Mucosa of rectum (tissue), 2 donors: ENCODE measurements around the gene HPSE2.

Experiments
- H3K27ac ChIP-seq, 2 donors: one replicate each; pipeline ENCODE4 v1.7.0; 2013; ENCODE audit warnings: inconsistent platforms in 2 of 2, low read depth in 2 of 2, low read length in 2 of 2
- H3K27me3 ChIP-seq, 2 donors: one replicate each; pipeline ENCODE4 v1.7.0; 2013; ENCODE audit warnings: low read length in 2 of 2; ENCODE audit not compliant: control insufficient read depth in 2 of 2, insufficient read depth in 2 of 2
- H3K36me3 ChIP-seq, 2 donors: one replicate each; pipeline ENCODE4 v1.7.0; 2013; ENCODE audit warnings: low read length in 2 of 2; ENCODE audit not compliant: control insufficient read depth in 2 of 2, insufficient read depth in 2 of 2
- H3K4me1 ChIP-seq, 2 donors: one replicate each; pipeline ENCODE4 v1.7.0; 2013; ENCODE audit warnings: low read length in 2 of 2, mild to moderate bottlenecking in 1 of 2; ENCODE audit not compliant: control insufficient read depth in 2 of 2, insufficient read depth in 2 of 2
- H3K4me3 ChIP-seq, 2 donors: one replicate each; pipeline ENCODE4 v1.7.0; 2013; ENCODE audit warnings: low read length in 2 of 2
- H3K9ac ChIP-seq, 2 donors: one replicate each; pipeline ENCODE4 v1.7.0; 2013; ENCODE audit warnings: low read length in 2 of 2, low read depth in 1 of 2, mild to moderate bottlenecking in 1 of 2
- H3K9me3 ChIP-seq, 2 donors: one replicate each; pipeline ENCODE4 v1.7.0; 2013; ENCODE audit warnings: low read length in 2 of 2; ENCODE audit not compliant: control insufficient read depth in 2 of 2
- donor health status: healthy.
- donor health status: Normal muscosa, but diverticular disease.

The HPSE2 gene

GRCh38 chr10:98620503-98620902, 615.1 kb downstream of the HPSE2 start:
- no peaks in the 10 kb centered on the region for H3K27me3 ChIP-seq
- H3K4me3 ChIP-seq = no peak overlapping the region
- peaks cover 0 to 3% of the 10 kb centered on the region in 2 donors for H3K4me1 ChIP-seq
- H3K9me3 ChIP-seq = no peaks in the 10 kb centered on the region
- no peak overlapping the region for H3K27ac ChIP-seq
- no peak overlapping the region for H3K9ac ChIP-seq
- no peaks in the 10 kb centered on the region for H3K36me3 ChIP-seq

- H3K36me3 ChIP-seq = no peaks in the 10 kb centered on the region
- no peak overlapping the region for H3K9ac ChIP-seq
- H3K9me3 ChIP-seq = no peaks in the 10 kb centered on the region
- no peaks in the 10 kb centered on the region for H3K27me3 ChIP-seq
- H3K4me1 ChIP-seq = peaks cover 0 to 3% of the 10 kb centered on the region in 2 donors
- no peak overlapping the region for H3K27ac ChIP-seq
- H3K4me3 ChIP-seq = no peak overlapping the region
Measured at GRCh38 chr10:98619446-98619845, 616.2 kb downstream of the HPSE2 start.

GRCh38 chr10:98617906-98618520, 617.6 kb downstream of the HPSE2 start:
- peaks cover 0 to 3% of the 10 kb centered on the region in 2 donors for H3K4me1 ChIP-seq
- H3K36me3 ChIP-seq = no peaks in the 10 kb centered on the region

GRCh38 chr10:98613446-98613845, 622.2 kb downstream of the HPSE2 start:
- Histone ChIP-seq H3K9me3 (no peaks in the 10 kb centered on the region), H3K36me3 (no peaks in the 10 kb centered on the region), H3K27me3 (no peaks in the 10 kb centered on the region), H3K4me3 (no peak overlapping the region), H3K27ac (no peak overlapping the region), H3K4me1 (peaks cover 0 to 3% of the 10 kb centered on the region in 2 donors), H3K9ac (no peak overlapping the region)

More at GRCh38 chr10:98617906-98618520, 617.6 kb downstream of the HPSE2 start:
- no peaks in the 10 kb centered on the region for H3K9me3 ChIP-seq
- no peaks in the 10 kb centered on the region for H3K27me3 ChIP-seq
- H3K9ac ChIP-seq = no peak overlapping the region
- H3K27ac ChIP-seq = no peak overlapping the region
- H3K4me3 ChIP-seq = no peak overlapping the region

GRCh38 chr10:98611436-98611835, 624.2 kb downstream of the HPSE2 start:
- no peak overlapping the region for H3K4me3 ChIP-seq
- no peaks in the 10 kb centered on the region for H3K27me3 ChIP-seq
- no peaks in the 10 kb centered on the region for H3K36me3 ChIP-seq
- no peak overlapping the region for H3K9ac ChIP-seq
- H3K4me1 ChIP-seq = no peaks in the 10 kb centered on the region
- H3K9me3 ChIP-seq = no peaks in the 10 kb centered on the region
- H3K27ac ChIP-seq = no peak overlapping the region

GRCh38 chr10:98610836-98611235, 624.8 kb downstream of the HPSE2 start:
- Histone ChIP-seq H3K4me1 (no peaks in the 10 kb centered on the region), H3K27ac (no peak overlapping the region), H3K27me3 (no peaks in the 10 kb centered on the region), H3K4me3 (no peak overlapping the region), H3K9me3 (no peaks in the 10 kb centered on the region), H3K36me3 (no peaks in the 10 kb centered on the region), H3K9ac (no peak overlapping the region)

GRCh38 chr10:98610301-98610700, 625.4 kb downstream of the HPSE2 start:
- H3K9ac ChIP-seq = no peak overlapping the region
- H3K36me3 ChIP-seq = no peaks in the 10 kb centered on the region
- no peak overlapping the region for H3K4me3 ChIP-seq
- no peaks in the 10 kb centered on the region for H3K9me3 ChIP-seq
- no peaks in the 10 kb centered on the region for H3K4me1 ChIP-seq
- no peak overlapping the region for H3K27ac ChIP-seq
- peaks cover 0 to 4% of the 10 kb centered on the region in 2 donors for H3K27me3 ChIP-seq

GRCh38 chr10:98609265-98609664, 626.4 kb downstream of the HPSE2 start:
- no peak overlapping the region for H3K27ac ChIP-seq
- H3K27me3 ChIP-seq = peaks cover 0 to 4% of the 10 kb centered on the region in 2 donors
- H3K9me3 ChIP-seq = no peaks in the 10 kb centered on the region
- H3K4me3 ChIP-seq = no peak overlapping the region
- H3K36me3 ChIP-seq = no peaks in the 10 kb centered on the region
- no peaks in the 10 kb centered on the region for H3K4me1 ChIP-seq
- H3K9ac ChIP-seq = no peak overlapping the region

- no peak overlapping the region for H3K4me3 ChIP-seq
- no peak overlapping the region for H3K9ac ChIP-seq
- H3K36me3 ChIP-seq = no peaks in the 10 kb centered on the region
- no peaks in the 10 kb centered on the region for H3K9me3 ChIP-seq
- peaks cover 0 to 4% of the 10 kb centered on the region in 2 donors for H3K27me3 ChIP-seq
- H3K27ac ChIP-seq = no peak overlapping the region
- H3K4me1 ChIP-seq = no peaks in the 10 kb centered on the region
Measured at GRCh38 chr10:98608411-98608810, 627.2 kb downstream of the HPSE2 start.

GRCh38 chr10:98602224-98602623, 633.4 kb downstream of the HPSE2 start:
- Histone ChIP-seq H3K27ac (no peak overlapping the region), H3K4me3 (no peak overlapping the region), H3K9me3 (no peaks in the 10 kb centered on the region), H3K27me3 (peaks cover 0 to 4% of the 10 kb centered on the region in 2 donors), H3K9ac (no peak overlapping the region), H3K4me1 (no peaks in the 10 kb centered on the region), H3K36me3 (no peaks in the 10 kb centered on the region)
